H9 (cell line): ENCODE data around the gene TMEM178B. TPM values are rescaled to one million over a fixed set of nuclear protein-coding genes. Genes with fewer than 3 reads are reported as not detected.

ENCODE experiments used
- DNase-seq: peaks from one replicate; pipeline ENCODE4 v3.0.0-alpha.2; 2017
- H2AFZ ChIP-seq: one replicate; pipeline ENCODE4 v1.6.1; 2013; ENCODE audit warnings: mild to moderate bottlenecking, low read length, control low read depth, moderate library complexity
- H2AK5ac ChIP-seq: 2 replicates; pipeline ENCODE4 v1.6.1; 2013; ENCODE audit warnings: low read length, control low read depth, mixed read lengths; ENCODE audit not compliant: insufficient read length
- H2BK120ac ChIP-seq: one replicate; pipeline ENCODE4 v1.6.1; 2013; ENCODE audit warnings: low read depth, mild to moderate bottlenecking, low read length, control low read depth, inconsistent platforms; ENCODE audit not compliant: poor library complexity, severe bottlenecking
- H2BK12ac ChIP-seq: 2 replicates; pipeline ENCODE4 v1.6.1; 2013; ENCODE audit warnings: low read length, control low read depth, mixed read lengths, low read depth; ENCODE audit not compliant: insufficient read length
- H2BK15ac ChIP-seq: 2 replicates; pipeline ENCODE4 v1.6.1; 2013; ENCODE audit warnings: low read depth, low read length, control low read depth
- H2BK20ac ChIP-seq: one replicate; pipeline ENCODE4 v1.6.1; 2013; ENCODE audit warnings: low read depth, mild to moderate bottlenecking, low read length, control low read depth, inconsistent platforms; ENCODE audit not compliant: poor library complexity, severe bottlenecking
- H2BK5ac ChIP-seq: 2 replicates; pipeline ENCODE4 v1.6.1; 2013; ENCODE audit warnings: low read length, control low read depth, mixed read lengths; ENCODE audit not compliant: insufficient read length
- H3K14ac ChIP-seq: 2 replicates; pipeline ENCODE4 v1.6.1; 2013; ENCODE audit warnings: low read length, control low read depth; ENCODE audit not compliant: insufficient read depth
- H3K18ac ChIP-seq: 2 replicates; pipeline ENCODE4 v1.6.1; 2013; ENCODE audit warnings: low read depth, mild to moderate bottlenecking, mixed read lengths, low read length, control low read depth; ENCODE audit not compliant: insufficient read length
- H3K23ac ChIP-seq: 2 replicates; pipeline ENCODE4 v1.6.1; 2013; ENCODE audit warnings: low read length, control low read depth, mixed read lengths, low read depth; ENCODE audit not compliant: insufficient read length
- H3K23me2 ChIP-seq: 2 replicates; pipeline ENCODE4 v1.6.1; 2013; ENCODE audit warnings: low read depth, mild to moderate bottlenecking, mixed read lengths, low read length, control low read depth; ENCODE audit not compliant: insufficient read length, poor library complexity, severe bottlenecking
- H3K27ac ChIP-seq: 2 replicates; pipeline ENCODE4 v1.5.1; 2013; ENCODE audit warnings: low read length, control low read depth, mixed read lengths, low read depth; ENCODE audit not compliant: insufficient read length
- H3K27me3 ChIP-seq: 2 replicates; pipeline ENCODE4 v1.6.1; 2013; ENCODE audit warnings: low read length, control low read depth, inconsistent platforms; ENCODE audit not compliant: insufficient read depth
- H3K4ac ChIP-seq: 2 replicates; pipeline ENCODE4 v1.6.1; 2013; ENCODE audit warnings: low read depth, mild to moderate bottlenecking, control low read depth, inconsistent platforms, low read length, moderate library complexity
- H3K4me1 ChIP-seq: 2 replicates; pipeline ENCODE4 v1.6.1; 2013; ENCODE audit warnings: low read length, control low read depth, inconsistent platforms; ENCODE audit not compliant: insufficient read depth
- H3K4me2 ChIP-seq: 2 replicates; pipeline ENCODE4 v1.6.1; 2013; ENCODE audit warnings: low read length, control low read depth, mixed read lengths; ENCODE audit not compliant: insufficient read length, insufficient read depth
- H3K56ac ChIP-seq: 2 replicates; pipeline ENCODE4 v1.6.1; 2013; ENCODE audit warnings: low read depth, mild to moderate bottlenecking, mixed read lengths, low read length, control low read depth; ENCODE audit not compliant: insufficient read length
- H3K79me1 ChIP-seq: 2 replicates; pipeline ENCODE4 v1.6.1; 2013; ENCODE audit warnings: low read depth, mild to moderate bottlenecking, moderate library complexity, low read length, control low read depth, inconsistent platforms; ENCODE audit not compliant: insufficient read depth, poor library complexity, severe bottlenecking
- H3K79me2 ChIP-seq: 2 replicates; pipeline ENCODE4 v1.6.1; 2013; ENCODE audit warnings: low read length, control low read depth, inconsistent platforms; ENCODE audit not compliant: insufficient read depth
- H3K9ac ChIP-seq: 2 replicates; pipeline ENCODE4 v1.6.1; 2013; ENCODE audit warnings: low read length, control low read depth, mixed read lengths; ENCODE audit not compliant: insufficient read length; ENCODE audit errors: extremely low read depth
- H3K9me3 ChIP-seq: one replicate; pipeline ENCODE4 v1.6.1; 2013; ENCODE audit warnings: low read depth, low read length, inconsistent platforms; ENCODE audit not compliant: control insufficient read depth
- H3T11ph ChIP-seq: one replicate; pipeline ENCODE4 v1.6.1; 2013; ENCODE audit warnings: mild to moderate bottlenecking, low read length, control low read depth, inconsistent platforms
- H4K20me1 ChIP-seq: one replicate; pipeline ENCODE4 v1.6.1; 2013; ENCODE audit not compliant: control insufficient read depth, insufficient read length, insufficient read depth
- H4K5ac ChIP-seq: 2 replicates; pipeline ENCODE4 v1.6.1; 2013; ENCODE audit warnings: low read depth, mild to moderate bottlenecking, mixed read lengths, low read length, control low read depth; ENCODE audit not compliant: insufficient read length
- H4K8ac ChIP-seq: replicated peaks from 2 replicates; pipeline ENCODE4 v1.6.1; 2013; ENCODE audit warnings: low read length, control low read depth, mixed read lengths, low read depth; ENCODE audit not compliant: insufficient read length
- H4K91ac ChIP-seq: 2 replicates; pipeline ENCODE4 v1.6.1; 2013; ENCODE audit warnings: low read depth, mild to moderate bottlenecking, moderate library complexity, mixed read lengths, low read length, control low read depth; ENCODE audit not compliant: insufficient read length
- H3K27ac Mint-ChIP-seq, 3 experiments: 2 replicates in 2 of 3; 3 replicates in 1 of 3; pipeline ENCODE4 v1.8.0; 2020 to 2021; ENCODE audit warnings: mixed read lengths in 3 of 3, mild to moderate bottlenecking in 1 of 3, moderate library complexity in 1 of 3
- H3K27me3 Mint-ChIP-seq: 2 replicates; pipeline ENCODE4 v1.8.0; 2021; ENCODE audit warnings: low read depth, mild to moderate bottlenecking, moderate library complexity, mixed read lengths
- H3K36me3 Mint-ChIP-seq, 3 experiments: 2 replicates in 2 of 3; 3 replicates in 1 of 3; pipeline ENCODE4 v1.8.0; 2020 to 2021; ENCODE audit warnings: low read depth in 3 of 3, mixed read lengths in 3 of 3; ENCODE audit not compliant: insufficient read depth in 1 of 3
- H3K4me1 Mint-ChIP-seq, 2 experiments: 2 replicates each; pipeline ENCODE4 v1.8.0; 2020; ENCODE audit warnings: mixed read lengths in 2 of 2
- H3K4me3 Mint-ChIP-seq, 2 experiments: 2 replicates in 1 of 2; 3 replicates in 1 of 2; pipeline ENCODE4 v1.8.0; 2020 to 2021; ENCODE audit warnings: mild to moderate bottlenecking in 2 of 2, mixed read lengths in 2 of 2, moderate library complexity in 1 of 2
- H3K9me3 Mint-ChIP-seq, 2 experiments: 2 replicates in 1 of 2; 3 replicates in 1 of 2; pipeline ENCODE4 v1.8.0; 2020; ENCODE audit warnings: mild to moderate bottlenecking in 2 of 2, mixed read lengths in 2 of 2, moderate library complexity in 1 of 2
- whole genome bisulfite sequencing: extraction: QIAGEN DNeasy Blood & Tissue Kit; methylation state at CpG from one replicate; pipeline ENCODE4 v1.1.7; 2013; ENCODE audit warnings: missing lambda C conversion rate, low lambda C conversion rate, mixed read lengths; ENCODE audit not compliant: insufficient read length; ENCODE audit errors: extremely low coverage; 5-methylcytosine and 5-hydroxymethylcytosine counted together
- total RNA-seq: library from RNA; stranded (reverse); gene quantifications from 2 replicates; pipeline ENCODE4 v1.2.1, GENCODE V29; 2021
- TF ChIP-seq, protein P1 (sequence below): fragments of 200-600 bp; sonication (generic); conservative IDR thresholded peaks from 3 replicates; pipeline ENCODE4 v1.8.0; 2021; ENCODE audit warnings: antibody characterized with exemption, mild to moderate bottlenecking

Gene TMEM178B
- total RNA-seq, 1 experiment from 2014 or later, result 11.3 TPM

DNA sequence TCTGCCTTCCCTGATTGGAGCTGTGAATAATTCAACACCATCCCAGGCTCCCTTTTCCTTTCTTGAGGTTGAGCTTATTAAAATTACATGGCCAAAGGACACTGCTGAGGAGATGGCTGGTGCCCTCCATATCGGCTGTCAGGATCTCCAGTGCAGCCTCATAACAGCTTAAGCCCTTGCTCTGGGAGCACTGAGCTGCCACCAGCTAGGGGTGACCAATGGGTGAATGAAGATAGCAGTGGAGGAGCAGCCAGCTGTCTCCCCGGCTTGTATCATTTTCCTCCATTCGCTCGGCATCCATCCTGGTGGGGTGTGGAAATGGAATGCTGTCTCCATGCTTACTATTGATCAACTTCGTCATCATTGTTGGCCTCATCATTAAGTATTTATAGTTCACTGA is 154.6 kb downstream of the TMEM178B start:
- TF ChIP-seq, protein P1, sequence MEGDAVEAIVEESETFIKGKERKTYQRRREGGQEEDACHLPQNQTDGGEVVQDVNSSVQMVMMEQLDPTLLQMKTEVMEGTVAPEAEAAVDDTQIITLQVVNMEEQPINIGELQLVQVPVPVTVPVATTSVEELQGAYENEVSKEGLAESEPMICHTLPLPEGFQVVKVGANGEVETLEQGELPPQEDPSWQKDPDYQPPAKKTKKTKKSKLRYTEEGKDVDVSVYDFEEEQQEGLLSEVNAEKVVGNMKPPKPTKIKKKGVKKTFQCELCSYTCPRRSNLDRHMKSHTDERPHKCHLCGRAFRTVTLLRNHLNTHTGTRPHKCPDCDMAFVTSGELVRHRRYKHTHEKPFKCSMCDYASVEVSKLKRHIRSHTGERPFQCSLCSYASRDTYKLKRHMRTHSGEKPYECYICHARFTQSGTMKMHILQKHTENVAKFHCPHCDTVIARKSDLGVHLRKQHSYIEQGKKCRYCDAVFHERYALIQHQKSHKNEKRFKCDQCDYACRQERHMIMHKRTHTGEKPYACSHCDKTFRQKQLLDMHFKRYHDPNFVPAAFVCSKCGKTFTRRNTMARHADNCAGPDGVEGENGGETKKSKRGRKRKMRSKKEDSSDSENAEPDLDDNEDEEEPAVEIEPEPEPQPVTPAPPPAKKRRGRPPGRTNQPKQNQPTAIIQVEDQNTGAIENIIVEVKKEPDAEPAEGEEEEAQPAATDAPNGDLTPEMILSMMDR, result no peak

More for the DNA sequence above, 154.6 kb downstream of the TMEM178B start:
- no peaks in the 10 kb centered on the region for H3K9me3 Mint-ChIP-seq
- no peak overlapping the region for H3K4me3 Mint-ChIP-seq
- Histone ChIP-seq H3K4me1 (peaks cover 2% of the 10 kb centered on the region; the same call in 1 of the 2 replicates), H2BK12ac (no peak overlapping the region), H3K18ac (no peak overlapping the region), H2BK20ac (no peak overlapping the region), H4K8ac (no peak overlapping the region), H3K23me2 (no peaks in the 10 kb centered on the region), H3K79me2 (no peaks in the 10 kb centered on the region), H4K5ac (no peak overlapping the region), H3K4me2 (no peak overlapping the region), H2BK120ac (no peak overlapping the region), H3K14ac (no peak overlapping the region), H2AK5ac (no peak overlapping the region), H3K79me1 (no peaks in the 10 kb centered on the region), H4K20me1 (no peaks in the 10 kb centered on the region), H2BK5ac (no peak overlapping the region), H4K91ac (no peak overlapping the region), H3K9ac (no peak overlapping the region), H3K4ac (no peak overlapping the region), H3K23ac (no peak overlapping the region), H3K27me3 (no peaks in the 10 kb centered on the region), H3T11ph (no peak overlapping the region), H3K27ac (no peak overlapping the region), H2AFZ (no peak overlapping the region), H3K9me3 (no peaks in the 10 kb centered on the region), H2BK15ac (no peak overlapping the region), H3K56ac (no peak overlapping the region)
- H3K27me3 Mint-ChIP-seq, result no peaks in the 10 kb centered on the region
- peaks cover 9 to 12% of the 10 kb centered on the region in 2 experiments for H3K4me1 Mint-ChIP-seq
- WGBS, result no CpG with 5 or more reads among the region's 5 CpGs
- no peak overlapping the region for H3K27ac Mint-ChIP-seq
- H3K36me3 Mint-ChIP-seq, result no peaks in the 10 kb centered on the region; a peak in 1 of 7 replicates
- no peak for DNase-seq
